MG63 (cell line): ENCODE results near the gene SOX21. TPM values are rescaled to one million over a fixed set of nuclear protein-coding genes. Genes with fewer than 3 reads are reported as not detected.
A peak's percentile ranks its signal among the peaks of the same experiment; 100 is the strongest.
"Not testable (repeated sequence)": the region's sequence is repeated elsewhere in the genome, so short reads cannot be mapped to it uniquely, and the experiment has no call there.

ENCODE experiments used
- DNase-seq: peaks from one replicate; pipeline ENCODE4 v3.0.0-alpha.2; 2020
- H3K27me3 ChIP-seq: fragments of 250-450 bp; sonication (Bioruptor Pico); 2 replicates; pipeline ENCODE4 v1.5.1; 2020; ENCODE audit warnings: mild to moderate bottlenecking, moderate library complexity
- H3K36me3 ChIP-seq: fragments of 250-450 bp; sonication (Bioruptor Pico); 2 replicates; pipeline ENCODE4 v1.5.1; 2020; ENCODE audit warnings: mild to moderate bottlenecking, moderate library complexity
- H3K4me3 ChIP-seq: fragments of 250-450 bp; sonication (Bioruptor Pico); 2 replicates; pipeline ENCODE4 v1.5.1; 2020; ENCODE audit warnings: mild to moderate bottlenecking, moderate library complexity
- H3K9me3 ChIP-seq: fragments of 250-450 bp; sonication (Bioruptor Pico); 2 replicates; pipeline ENCODE4 v1.5.1; 2020; ENCODE audit warnings: mild to moderate bottlenecking, moderate library complexity
- total RNA-seq: library from RNA; depleted of rRNA; stranded (reverse); fragments of >200 nt; shearing (Covaris generic); gene quantifications from 2 replicates; pipeline ENCODE4 v1.2.3, GENCODE V29; 2014; ENCODE audit warnings: low replicate concordance; rRNA removed

SOX21 gene
- total RNA-seq: not detected in 2 replicates

GRCh38 chr13:94712287-94712811, at the start of gene SOX21:
Gene SOX21, minus strand, starts transcription at chr13:94712545. Its CDS starts 496 bp downstream, at chr13:94712049.
- Histone ChIP-seq H3K9me3 (no peaks in the 10 kb centered on the region), H3K4me3 (peak within 1 kb of the TSS; percentile 27), H3K36me3 (no peaks in the 10 kb centered on the region), H3K27me3 (peaks cover 67% of the 10 kb centered on the region)
- no peak for DNase-seq

- Histone ChIP-seq H3K4me3 (no peak overlapping the region), H3K27me3 (no peaks in the 10 kb centered on the region; the same call in 1 of the 2 replicates), H3K36me3 (no peaks in the 10 kb centered on the region), H3K9me3 (no peaks in the 10 kb centered on the region)
- no peak for DNase-seq
Measured at GRCh38 chr13:94761407-94761806, 49.1 kb upstream of the SOX21 start.

GRCh38 chr13:94759120-94759728, 46.9 kb upstream of the SOX21 start:
- H3K9me3 ChIP-seq: no peaks in the 10 kb centered on the region
- H3K36me3 ChIP-seq: no peaks in the 10 kb centered on the region
- H3K27me3 ChIP-seq: peaks cover 1% of the 10 kb centered on the region; the same call in 1 of the 2 replicates
- no peak overlapping the region for H3K4me3 ChIP-seq
- DNase-seq: no peak

- Histone ChIP-seq H3K9me3 (no peaks in the 10 kb centered on the region), H3K27me3 (peaks cover 3% of the 10 kb centered on the region; the same call in 1 of the 2 replicates), H3K4me3 (no peak overlapping the region), H3K36me3 (no peaks in the 10 kb centered on the region)
- no peak for DNase-seq
Measured at GRCh38 chr13:94758436-94758960, 46.2 kb upstream of the SOX21 start.

- H3K4me3 ChIP-seq: no peak overlapping the region
- DNase-seq: no peak
- no peaks in the 10 kb centered on the region for H3K36me3 ChIP-seq
- H3K27me3 ChIP-seq: peaks cover 15% of the 10 kb centered on the region
- no peaks in the 10 kb centered on the region for H3K9me3 ChIP-seq
Measured at GRCh38 chr13:94753327-94753726, 41.0 kb upstream of the SOX21 start.

GRCh38 chr13:94749162-94749561, 36.8 kb upstream of the SOX21 start:
- H3K36me3 ChIP-seq: no peaks in the 10 kb centered on the region
- H3K27me3 ChIP-seq: peaks cover 23% of the 10 kb centered on the region
- no peak for DNase-seq
- H3K4me3 ChIP-seq: no peak overlapping the region
- no peaks in the 10 kb centered on the region for H3K9me3 ChIP-seq

GRCh38 chr13:94739235-94739634, 26.9 kb upstream of the SOX21 start:
- no peak for DNase-seq
- H3K4me3 ChIP-seq: no peak overlapping the region
- no peaks in the 10 kb centered on the region for H3K36me3 ChIP-seq
- no peaks in the 10 kb centered on the region for H3K9me3 ChIP-seq
- H3K27me3 ChIP-seq: peaks cover 5% of the 10 kb centered on the region

- Histone ChIP-seq H3K27me3 (peaks cover 7% of the 10 kb centered on the region), H3K9me3 (no peaks in the 10 kb centered on the region), H3K4me3 (no peak overlapping the region), H3K36me3 (no peaks in the 10 kb centered on the region)
- DNase-seq: no peak
Measured at GRCh38 chr13:94731028-94731427, 18.7 kb upstream of the SOX21 start.

GRCh38 chr13:94729941-94730340, 17.6 kb upstream of the SOX21 start:
- not testable (repeated sequence) for DNase-seq, H3K27me3 ChIP-seq, H3K9me3 ChIP-seq, H3K4me3 ChIP-seq, H3K36me3 ChIP-seq

GRCh38 chr13:94726425-94726824, 14.1 kb upstream of the SOX21 start:
- H3K4me3 ChIP-seq: no peak overlapping the region
- peaks cover 17% of the 10 kb centered on the region for H3K27me3 ChIP-seq
- H3K9me3 ChIP-seq: no peaks in the 10 kb centered on the region
- no peaks in the 10 kb centered on the region for H3K36me3 ChIP-seq
- no peak for DNase-seq

- Histone ChIP-seq H3K9me3 (no peaks in the 10 kb centered on the region), H3K36me3 (no peaks in the 10 kb centered on the region)
Measured at GRCh38 chr13:94722609-94723345, 10.4 kb upstream of the SOX21 start.

GRCh38 chr13:94718697-94719096, 6.4 kb upstream of the SOX21 start:
- peaks cover 21% of the 10 kb centered on the region for H3K27me3 ChIP-seq
- not testable (repeated sequence) for H3K36me3 ChIP-seq, H3K4me3 ChIP-seq, H3K9me3 ChIP-seq, DNase-seq

More at GRCh38 chr13:94722609-94723345, 10.4 kb upstream of the SOX21 start:
- Histone ChIP-seq H3K4me3 (no peak overlapping the region), H3K27me3 (peaks cover 17% of the 10 kb centered on the region)
- DNase-seq: no peak

- H3K27me3 ChIP-seq: peaks cover 29% of the 10 kb centered on the region
- DNase-seq: no peak
- no peaks in the 10 kb centered on the region for H3K9me3 ChIP-seq
- H3K36me3 ChIP-seq: no peaks in the 10 kb centered on the region
- H3K4me3 ChIP-seq: no peak overlapping the region
Measured at GRCh38 chr13:94717916-94718315, 5.6 kb upstream of the SOX21 start.

- Histone ChIP-seq H3K36me3 (no peaks in the 10 kb centered on the region), H3K27me3 (peaks cover 32% of the 10 kb centered on the region), H3K9me3 (no peaks in the 10 kb centered on the region), H3K4me3 (no peak overlapping the region)
- no peak for DNase-seq
Measured at GRCh38 chr13:94716016-94716415, 3.7 kb upstream of the SOX21 start.

GRCh38 chr13:94713561-94714182, 1.3 kb upstream of the SOX21 start:
- no peak for DNase-seq
- H3K9me3 ChIP-seq: no peaks in the 10 kb centered on the region
- no peak overlapping the region for H3K4me3 ChIP-seq
- H3K36me3 ChIP-seq: no peaks in the 10 kb centered on the region
- H3K27me3 ChIP-seq: peaks cover 54% of the 10 kb centered on the region

- no peaks in the 10 kb centered on the region for H3K36me3 ChIP-seq
Measured at GRCh38 chr13:94712812-94713560, 641 bp upstream of the SOX21 start.

More at GRCh38 chr13:94712812-94713560, 641 bp upstream of the SOX21 start:
- peaks cover 61% of the 10 kb centered on the region for H3K27me3 ChIP-seq
- H3K4me3 ChIP-seq: peak overlapping the region; percentile 27
- no peaks in the 10 kb centered on the region for H3K9me3 ChIP-seq
- peak; percentile 54 for DNase-seq
